Fibroblast of lung (primary cell): ENCODE measurements around the gene SMIM24. TPM values are rescaled to one million over a fixed set of nuclear protein-coding genes. Genes with fewer than 3 reads are reported as not detected.

ENCODE experiments used
- DNase-seq, 2 donors: peaks; one replicate each; pipeline versions ENCODE4 v3.0.0 to v3.0.0-alpha.2; 2010; ENCODE audit warnings: low read depth in 2 of 2
- H2AFZ ChIP-seq: 2 replicates; pipeline ENCODE4 v1.5.1; 2012; ENCODE audit warnings: low read length, control low read depth, inconsistent platforms
- H3K27ac ChIP-seq: 2 replicates; pipeline ENCODE4 v1.5.1; 2011; ENCODE audit warnings: low read length, control low read depth; ENCODE audit not compliant: insufficient read depth
- H3K27me3 ChIP-seq: 2 replicates; pipeline ENCODE4 v1.5.1; 2011; ENCODE audit warnings: mild to moderate bottlenecking, low read length; ENCODE audit not compliant: control insufficient read depth, insufficient read depth
- H3K36me3 ChIP-seq: 2 replicates; pipeline ENCODE4 v1.5.1; 2011; ENCODE audit warnings: low read length; ENCODE audit not compliant: control insufficient read depth, insufficient read depth
- H3K4me1 ChIP-seq: 2 replicates; pipeline ENCODE4 v1.5.1; 2011; ENCODE audit warnings: low read length; ENCODE audit not compliant: control insufficient read depth, insufficient read depth; ENCODE audit errors: extremely low read depth
- H3K4me2 ChIP-seq: 2 replicates; pipeline ENCODE4 v1.5.1; 2011; ENCODE audit warnings: low read length, control low read depth; ENCODE audit not compliant: insufficient read depth; ENCODE audit errors: extremely low read depth
- H3K4me3 ChIP-seq, 4 experiments: fragments of 200-600 bp in 1 of 4; sonication (generic) in 1 of 4; replicated peaks in 1 of 4; 2 replicates each; pipeline ENCODE4 v1.5.1; 2011 to 2016; ENCODE audit warnings: low read length in 4 of 4, low read depth in 3 of 4, mild to moderate bottlenecking in 3 of 4, control low read depth in 2 of 4, inconsistent platforms in 1 of 4, mixed read lengths in 1 of 4; ENCODE audit not compliant: insufficient read depth in 1 of 4; ENCODE audit errors: control extremely low read depth in 1 of 4
- H3K79me2 ChIP-seq: 2 replicates; pipeline ENCODE4 v1.5.1; 2012; ENCODE audit warnings: mild to moderate bottlenecking, low read length, inconsistent platforms; ENCODE audit not compliant: control insufficient read depth, insufficient read depth
- H3K9ac ChIP-seq: 2 replicates; pipeline ENCODE4 v1.5.1; 2011; ENCODE audit warnings: mild to moderate bottlenecking, low read length, control low read depth; ENCODE audit not compliant: insufficient read depth
- H3K9me3 ChIP-seq: 2 replicates; pipeline ENCODE4 v1.5.1; 2012; ENCODE audit warnings: low read depth, low read length; ENCODE audit not compliant: control insufficient read depth, insufficient read depth
- H4K20me1 ChIP-seq: 2 replicates; pipeline ENCODE4 v1.5.1; 2011; ENCODE audit warnings: low read length; ENCODE audit not compliant: control insufficient read depth, insufficient read depth; ENCODE audit errors: extremely low read depth
- CTCF ChIP-seq, 2 donors: IDR thresholded peaks in 1 of 2; conservative IDR thresholded peaks in 1 of 2; 1 replicate in 1 of 2; 2 replicates in 1 of 2; pipeline ENCODE4 v1.5.1; 2011 to 2012; ENCODE audit warnings: low read length in 2 of 2, control low read depth in 1 of 2, inconsistent platforms in 1 of 2, low read depth in 1 of 2, mild to moderate bottlenecking in 1 of 2
- EZH2 ChIP-seq: IDR thresholded peaks from 2 replicates; pipeline ENCODE4 v1.5.1; 2012; ENCODE audit warnings: low read length, control low read depth, mild to moderate bottlenecking; ENCODE audit errors: missing control alignments
- polyA plus RNA-seq, 2 donors: library from polyadenylated mRNA; depleted of rRNA in 1 of 2; stranded (reverse) in 1 of 2; unstranded in 1 of 2; fragments of >200 nt; gene quantifications; 2 replicates each; pipeline ENCODE4 v1.2.1, GENCODE V29; 2011 to 2012; ENCODE audit warnings: missing spikeins in 1 of 2
- total RNA-seq: library from RNA; depleted of rRNA; stranded (reverse); fragments of >200 nt; gene quantifications from 2 replicates; pipeline ENCODE4 v1.2.1, GENCODE V29; 2014

The SMIM24 gene
- total and polyA plus RNA-seq, 2 donors (not counting 1 experiment from before 2014, with no cell fraction given): not detected

GRCh38 chr19:3444695-3445234 lies 35.6 kb downstream of the SMIM24 start:
- no peak overlapping the region for H3K9ac ChIP-seq
- H3K36me3 ChIP-seq: peaks cover 27% of the 10 kb centered on the region
- H3K4me1 ChIP-seq: peaks cover 7% of the 10 kb centered on the region
- no peak overlapping the region for H2AFZ ChIP-seq
- no peaks in the 10 kb centered on the region for H4K20me1 ChIP-seq
- peaks cover 35% of the 10 kb centered on the region for H3K79me2 ChIP-seq
- no peak overlapping the region for H3K27ac ChIP-seq
- H3K27me3 ChIP-seq: no peaks in the 10 kb centered on the region
- TF ChIP-seq CTCF (conservative IDR thresholded peaks at IDR 0.05 in 1 of 2, IDR thresholded peaks at IDR 0.05 in 1 of 2; ENCODE audit: low read depth in 1 of 2, low read length in 2 of 2) (no peak), EZH2 (no peak)
- no peaks in the 10 kb centered on the region for H3K9me3 ChIP-seq
- H3K4me3 ChIP-seq: no peak overlapping the region
- no peak for DNase-seq
- H3K4me2 ChIP-seq: no peak overlapping the region

- Histone ChIP-seq H3K4me3 (no peak overlapping the region), H4K20me1 (no peaks in the 10 kb centered on the region), H3K9me3 (no peaks in the 10 kb centered on the region), H3K27me3 (no peaks in the 10 kb centered on the region), H3K36me3 (peaks cover 25% of the 10 kb centered on the region), H3K79me2 (peaks cover 35% of the 10 kb centered on the region), H3K4me2 (no peak overlapping the region), H2AFZ (no peak overlapping the region), H3K4me1 (peaks cover 7% of the 10 kb centered on the region), H3K27ac (peak overlapping the region; percentile 57), H3K9ac (no peak overlapping the region)
- TF ChIP-seq EZH2 (no peak), CTCF (conservative IDR thresholded peaks at IDR 0.05 in 1 of 2, IDR thresholded peaks at IDR 0.05 in 1 of 2; ENCODE audit: low read depth in 1 of 2, low read length in 2 of 2) (no peak)
- peak; percentile 15 to 68 for DNase-seq
These were observed 36.3 kb downstream of the SMIM24 start for GRCh38 chr19:3443840-3444694.

- Histone ChIP-seq H3K4me1 (peaks cover 7% of the 10 kb centered on the region), H3K27ac (no peak overlapping the region), H3K9me3 (no peaks in the 10 kb centered on the region), H3K27me3 (no peaks in the 10 kb centered on the region), H3K4me3 (no peak overlapping the region), H3K36me3 (peaks cover 26% of the 10 kb centered on the region), H2AFZ (no peak overlapping the region), H3K79me2 (peaks cover 37% of the 10 kb centered on the region), H3K4me2 (no peak overlapping the region), H3K9ac (no peak overlapping the region), H4K20me1 (no peaks in the 10 kb centered on the region)
- no peak for DNase-seq
- no peak for TF ChIP-seq EZH2
- no peak for TF ChIP-seq CTCF (conservative IDR thresholded peaks at IDR 0.05 in 1 of 2, IDR thresholded peaks at IDR 0.05 in 1 of 2; ENCODE audit: low read depth in 1 of 2, low read length in 2 of 2)
These were observed 37.7 kb downstream of the SMIM24 start for GRCh38 chr19:3442487-3443071.
